Choroid plexus epithelial cell (primary cell): Measurements from ENCODE around the gene BBS1.
"Not testable (repeated sequence)": the region's sequence is repeated elsewhere in the genome, so short reads cannot be mapped to it uniquely, and the experiment has no call there.

ENCODE experiments used
- DNase-seq: peaks from one replicate; pipeline ENCODE4 v3.0.0-alpha.2; 2010; ENCODE audit warnings: low read depth
- H3K4me3 ChIP-seq: 2 replicates; pipeline ENCODE4 v1.5.1; 2011; ENCODE audit warnings: low read depth, mild to moderate bottlenecking, control low read depth, low read length, moderate library complexity
- CTCF ChIP-seq: conservative IDR thresholded peaks from 2 replicates; pipeline ENCODE4 v1.5.1; 2011; ENCODE audit warnings: low read depth, mild to moderate bottlenecking, control low read depth, inconsistent platforms, low read length, moderate library complexity

BBS1 gene

DNA sequence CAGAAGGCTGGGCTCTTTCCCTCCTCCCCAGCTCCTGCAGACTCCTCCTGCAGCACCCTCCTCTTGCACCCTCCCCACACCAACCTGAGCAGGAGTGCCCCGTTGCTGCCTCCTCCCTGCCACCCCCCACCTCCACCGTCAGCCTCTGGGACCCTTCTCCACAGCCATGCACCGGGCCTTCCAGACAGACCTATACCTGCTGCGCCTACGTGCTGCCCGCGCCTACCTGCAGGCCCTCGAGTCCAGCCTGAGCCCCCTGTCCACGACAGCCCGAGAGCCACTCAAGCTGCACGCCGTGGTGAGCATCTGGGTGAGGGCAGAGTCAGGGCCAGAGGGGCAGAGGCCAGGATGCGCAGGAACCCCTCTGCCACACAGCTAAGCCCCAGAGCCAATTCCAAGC lies 19.2 kb downstream of the BBS1 start:
- DNase-seq: no peak
- no peak for TF ChIP-seq CTCF
- H3K4me3 ChIP-seq: no peak overlapping the region

DNA sequence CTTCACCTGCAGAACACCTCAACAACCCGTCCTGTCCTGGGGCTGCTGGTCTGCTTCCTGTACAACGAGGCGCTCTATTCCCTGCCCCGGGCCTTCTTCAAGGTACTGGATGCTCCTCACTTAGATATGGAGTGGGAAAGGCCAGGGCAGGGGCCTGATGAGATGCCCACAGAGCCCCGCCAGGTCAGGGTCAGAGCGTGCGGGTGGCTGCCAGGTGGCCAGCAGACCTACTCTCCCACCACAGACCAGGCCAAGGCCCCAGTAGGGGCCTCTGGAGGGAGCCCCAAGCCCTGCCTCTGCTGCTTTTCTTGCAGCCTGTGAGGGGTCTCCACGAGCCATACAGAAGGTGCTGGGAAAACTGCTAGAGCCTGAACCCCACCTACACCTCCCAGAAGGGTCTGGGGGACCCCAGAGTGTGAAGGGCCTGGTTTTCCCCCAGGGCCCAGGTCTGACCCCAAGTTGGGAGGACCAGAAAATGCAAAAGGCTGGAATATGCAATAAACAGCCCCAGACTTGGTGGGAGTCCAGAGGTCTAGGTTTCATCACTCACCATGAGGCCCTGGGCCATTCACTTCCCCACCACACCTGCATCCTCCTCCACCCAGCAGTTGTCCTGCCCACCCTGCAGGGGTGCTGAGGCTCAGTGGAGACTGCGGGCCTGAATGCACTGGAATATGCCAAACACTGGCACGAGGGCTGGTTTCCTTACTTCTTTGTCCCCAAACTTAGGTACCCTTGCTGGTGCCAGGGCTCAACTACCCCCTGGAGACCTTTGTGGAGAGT lies 20.7 kb downstream of the BBS1 start:
- no peak overlapping the region for H3K4me3 ChIP-seq
- TF ChIP-seq CTCF: no peak
- DNase-seq: no peak

DNA sequence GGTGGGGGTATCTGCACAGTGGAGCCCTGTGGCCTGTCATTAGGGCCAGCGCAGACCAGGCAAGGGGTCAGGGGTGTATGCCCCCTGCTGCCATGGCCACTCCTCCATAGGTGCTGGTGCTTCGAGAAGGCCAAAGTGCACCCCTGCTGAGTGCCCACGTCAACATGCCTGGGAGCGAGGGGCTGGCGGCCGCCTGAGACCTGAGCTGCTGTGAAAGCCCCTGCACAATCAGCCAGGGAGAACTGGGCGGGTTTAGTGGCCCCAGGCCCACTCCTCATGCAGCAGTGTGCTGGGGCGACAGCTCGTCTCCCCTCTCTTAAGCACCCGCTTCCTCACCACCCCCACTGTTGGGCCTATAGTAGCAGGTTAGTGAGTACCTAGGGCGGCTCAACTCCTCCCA lies 21.4 kb downstream of the BBS1 start:
- no peak overlapping the region for H3K4me3 ChIP-seq
- TF ChIP-seq CTCF: no peak
- DNase-seq: no peak

GRCh38 chr11:66532784-66533183 lies 22.3 kb downstream of the BBS1 start:
- no peak overlapping the region for H3K4me3 ChIP-seq
- no peak for DNase-seq
- TF ChIP-seq CTCF: no peak

DNA sequence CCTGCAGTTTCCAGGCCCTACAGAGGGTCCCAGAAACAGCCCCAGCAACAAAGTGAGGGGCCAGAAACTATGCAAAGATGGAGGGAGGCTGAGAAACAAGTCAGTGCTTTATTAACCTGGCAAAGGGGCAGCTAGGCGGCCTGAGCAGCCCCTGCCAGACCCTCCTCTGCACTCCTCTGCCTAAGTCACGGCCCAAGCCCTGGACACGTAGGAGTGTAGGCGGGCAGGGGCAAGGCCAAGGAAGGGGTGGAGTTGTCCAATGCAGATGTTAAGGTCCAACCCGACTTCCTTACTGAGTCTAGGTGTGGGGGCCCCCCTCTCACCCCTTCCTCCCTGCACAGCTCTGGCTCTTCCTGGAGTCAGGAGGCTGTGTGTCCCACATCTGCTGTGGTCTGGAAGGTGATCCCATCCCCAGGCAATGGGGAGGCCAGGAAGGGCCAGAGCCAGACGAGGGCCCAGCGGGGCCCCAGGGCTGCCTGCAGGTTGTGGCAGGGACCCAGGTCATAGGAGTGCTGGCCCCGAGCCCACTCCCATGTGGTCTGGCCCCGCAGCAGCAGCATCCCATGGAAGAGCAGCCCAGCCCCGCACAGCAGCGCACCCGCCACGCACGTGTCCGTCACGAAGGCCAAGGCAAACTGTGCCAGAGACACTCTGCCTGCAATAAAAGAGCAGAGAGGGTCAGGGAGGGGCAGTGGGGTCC lies 28.9 kb downstream of the BBS1 start:
- no peak for DNase-seq
- H3K4me3 ChIP-seq: no peak overlapping the region
- no peak for TF ChIP-seq CTCF

DNA sequence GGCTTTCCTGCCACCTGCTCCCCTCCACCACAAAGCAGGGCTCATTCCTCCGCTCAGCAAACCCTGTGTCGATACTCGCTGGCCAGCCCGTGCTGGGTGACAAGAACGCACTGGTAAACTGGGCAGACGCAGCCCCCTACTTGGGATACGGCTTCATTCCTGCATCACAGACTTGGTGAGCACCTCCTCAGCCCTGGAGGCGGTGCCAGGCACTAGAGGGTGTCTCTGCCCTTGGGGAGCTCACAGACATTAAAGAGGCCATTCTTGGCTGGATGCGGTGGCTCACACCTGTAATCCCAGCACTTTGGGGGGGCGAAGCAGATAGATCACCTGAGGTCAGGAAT lies 29.4 kb downstream of the BBS1 start:
- TF ChIP-seq CTCF: no peak
- DNase-seq: no peak
- H3K4me3 ChIP-seq: no peak overlapping the region

GRCh38 chr11:66540598-66540997 lies 30.2 kb downstream of the BBS1 start:
- H3K4me3 ChIP-seq, DNase-seq: not testable (repeated sequence)
